ENCODE data around the gene USP47.
A peak's percentile ranks its signal among the peaks of the same experiment; 100 is the strongest.

Gene USP47

GRCh38 chr11:11967669-11968510 lies 126.1 kb downstream of the USP47 start:
- DNase-seq (ENCODE audit: low spot score) = no peak

DNA sequence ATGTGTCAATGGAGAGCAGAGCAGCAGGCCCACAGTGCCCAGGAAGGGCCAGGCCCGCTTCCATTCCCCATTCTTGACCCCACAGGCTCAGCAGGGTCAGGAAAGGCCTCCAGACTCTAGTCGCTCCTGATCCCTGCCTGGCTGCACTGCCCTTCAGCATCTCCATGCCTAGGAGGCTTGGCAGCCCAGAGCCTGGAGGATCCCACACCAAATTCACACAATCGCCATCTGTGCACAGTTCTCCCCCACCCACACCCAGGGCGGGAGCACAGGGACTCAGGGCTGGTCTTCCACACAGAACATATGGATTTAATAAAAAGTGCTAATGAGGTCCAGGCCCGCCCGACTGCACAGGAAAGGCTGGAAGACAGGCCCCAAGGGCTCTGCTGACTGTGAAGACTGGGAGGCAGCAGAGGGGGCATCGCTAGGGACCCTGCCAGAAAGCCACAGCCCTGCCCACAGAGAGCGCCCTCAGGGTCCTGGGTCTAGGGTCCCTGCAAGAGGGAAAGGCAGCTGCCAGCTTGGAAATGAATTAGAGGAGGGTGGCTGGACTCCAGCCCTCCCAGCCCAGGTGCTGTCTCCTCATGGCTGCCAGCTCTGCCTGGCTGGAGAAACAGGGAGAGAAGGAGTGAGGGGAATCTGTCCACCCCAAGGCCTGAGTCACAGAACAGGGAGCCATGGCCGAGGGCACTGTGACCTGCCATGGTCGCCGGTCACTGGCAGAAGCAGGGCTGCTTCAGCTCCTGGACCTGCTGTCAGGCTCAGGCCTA lies 126.9 kb downstream of the USP47 start:
- no peak for DNase-seq (ENCODE audit: low spot score)

GRCh38 chr11:11969380-11970215 lies 127.8 kb downstream of the USP47 start:
- DNase-seq (ENCODE audit: low spot score) = peak; percentile 37

GRCh38 chr11:11970556-11970955 lies 128.8 kb downstream of the USP47 start:
- peak; percentile 31 for DNase-seq (ENCODE audit: low spot score)

DNA sequence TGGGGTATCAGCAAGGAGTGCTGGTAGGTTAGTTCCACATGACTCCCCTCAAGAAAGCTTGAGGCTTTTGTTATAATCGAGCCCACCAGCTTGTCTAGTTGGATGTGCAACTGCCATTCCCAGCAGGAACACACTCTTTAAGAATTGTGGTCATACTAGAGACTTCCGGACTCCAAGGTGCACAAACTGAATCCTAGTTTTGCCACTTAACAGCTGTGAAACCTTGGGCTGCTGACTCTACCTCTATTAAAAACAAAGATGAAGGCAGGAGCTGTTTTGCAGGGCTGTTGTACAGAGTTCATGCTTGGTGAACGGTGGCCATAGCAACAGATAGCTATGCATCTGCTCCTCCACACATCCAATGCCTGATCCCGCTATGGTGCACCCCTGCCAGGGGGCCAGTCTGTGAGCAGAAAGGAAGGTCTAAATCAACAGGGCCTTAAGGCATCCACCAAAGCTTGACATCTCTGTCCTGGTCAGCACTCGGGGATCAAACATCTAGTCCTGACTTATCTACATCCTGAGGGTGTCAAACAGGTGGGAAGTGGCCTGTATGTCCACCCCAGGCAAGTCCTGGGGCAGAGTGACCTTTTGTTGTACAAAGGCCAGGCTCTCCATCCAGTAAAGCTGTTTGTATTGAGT lies 130.3 kb downstream of the USP47 start:
- DNase-seq (ENCODE audit: low spot score) = peak; percentile 73

DNA sequence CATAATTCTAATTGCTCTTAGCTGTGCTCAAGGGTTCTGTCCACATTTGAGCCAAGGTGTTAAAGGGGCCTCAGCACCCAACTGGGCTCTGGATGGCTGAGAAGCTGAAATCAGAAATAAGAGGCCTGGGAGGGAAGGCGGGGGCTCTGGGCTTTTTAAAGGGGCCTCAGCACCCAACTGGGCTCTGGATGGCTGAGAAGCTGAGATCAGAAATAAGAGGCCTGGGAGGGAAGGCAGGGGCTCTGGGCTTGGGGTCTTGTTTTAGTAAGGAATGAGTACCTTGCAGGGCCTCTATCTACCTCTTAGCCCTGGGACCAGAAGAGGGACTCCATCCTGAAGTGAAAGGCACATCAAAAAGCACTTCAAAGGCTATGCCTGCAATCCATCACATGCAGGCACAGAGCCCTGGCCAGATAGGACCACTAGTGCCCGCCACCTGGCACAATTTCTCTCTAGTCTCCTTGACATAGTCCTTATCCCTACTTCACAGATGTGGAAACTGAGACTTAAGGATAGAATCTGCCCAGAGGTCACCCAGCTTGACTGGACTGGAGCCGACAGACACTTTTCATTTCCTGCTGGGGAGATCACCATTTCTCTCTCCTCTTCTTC lies 131.1 kb downstream of the USP47 start:
- DNase-seq (ENCODE audit: low spot score) = peak; percentile 25

DNA sequence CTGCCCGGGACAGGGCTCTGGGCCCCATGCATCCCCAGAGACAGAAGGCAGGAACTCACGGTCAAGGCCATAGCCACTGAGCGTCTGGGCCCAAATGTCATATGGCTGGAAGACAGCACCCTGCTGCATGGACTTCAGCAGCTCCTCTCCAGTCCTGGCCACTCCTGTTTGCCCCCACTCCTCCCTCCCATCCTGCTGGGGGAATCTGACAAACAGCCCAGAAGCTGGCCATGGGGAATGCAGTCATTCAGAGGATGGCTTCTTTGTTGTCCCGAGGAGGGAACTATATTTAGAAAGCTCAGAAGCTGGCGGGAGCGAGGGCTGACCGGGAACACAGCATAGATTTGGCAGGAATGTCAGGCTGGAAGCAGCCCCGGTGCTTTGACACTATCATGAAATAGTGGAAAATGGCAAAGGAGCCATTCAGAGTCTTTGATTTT lies 131.6 kb downstream of the USP47 start:
- DNase-seq (ENCODE audit: low spot score) = peak; percentile 45

DNA sequence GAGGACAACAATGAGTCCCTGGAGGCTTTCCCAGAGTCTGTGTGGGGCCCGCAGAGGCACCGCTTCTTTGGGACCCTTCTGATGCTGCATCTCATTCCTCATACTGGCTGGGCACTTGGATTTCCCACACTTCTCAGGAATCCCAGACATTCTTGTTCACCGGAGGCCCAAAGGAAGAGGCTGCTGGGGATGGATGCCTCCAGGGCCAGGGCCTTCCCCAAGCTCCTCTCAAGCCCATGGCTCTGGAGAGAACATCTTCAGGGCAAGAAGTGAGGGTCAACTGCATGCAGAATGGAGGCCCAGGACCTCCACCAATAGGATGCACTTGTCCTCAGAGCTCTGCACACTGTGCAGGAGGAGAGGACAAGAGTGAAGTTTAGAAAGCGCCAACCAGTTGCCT lies 132.1 kb downstream of the USP47 start:
- DNase-seq (ENCODE audit: low spot score) = peak; percentile 39

- peak; percentile 34 for DNase-seq (ENCODE audit: low spot score)
Measured at GRCh38 chr11:11975201-11976092, 133.7 kb downstream of the USP47 start.

DNA sequence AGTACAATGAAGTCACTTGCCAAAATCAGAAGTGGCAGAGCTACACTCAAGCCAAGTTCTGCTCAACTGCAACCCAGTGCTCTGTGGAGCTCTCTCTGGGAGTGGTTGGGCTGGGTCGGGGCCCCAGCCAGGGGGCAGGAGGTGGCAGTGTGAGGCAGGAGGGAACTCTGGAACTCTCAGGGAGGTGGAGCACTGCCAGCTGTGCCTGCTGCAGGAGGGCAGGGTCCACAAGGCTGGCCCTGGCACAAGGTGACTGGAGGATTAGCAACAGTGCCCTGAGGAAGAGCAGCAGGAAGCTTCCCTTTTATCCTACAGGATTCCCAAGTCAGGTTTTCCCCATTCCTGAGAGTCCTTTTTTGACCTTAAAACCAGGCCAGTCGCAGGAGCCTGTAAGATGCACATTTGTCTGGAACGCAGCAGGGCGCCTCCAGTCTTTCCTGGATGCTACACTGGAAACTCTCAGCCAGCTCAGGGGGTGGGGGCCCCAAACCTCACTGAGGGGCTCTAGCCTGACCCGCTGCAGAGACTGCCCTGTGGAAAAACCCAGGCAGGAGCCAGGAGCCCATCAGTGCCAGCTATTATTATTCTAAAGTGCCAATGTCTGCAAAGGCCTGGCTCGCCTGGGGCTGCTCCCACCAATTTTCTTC lies 134.8 kb downstream of the USP47 start:
- DNase-seq (ENCODE audit: low spot score) = peak; percentile 19

DNA sequence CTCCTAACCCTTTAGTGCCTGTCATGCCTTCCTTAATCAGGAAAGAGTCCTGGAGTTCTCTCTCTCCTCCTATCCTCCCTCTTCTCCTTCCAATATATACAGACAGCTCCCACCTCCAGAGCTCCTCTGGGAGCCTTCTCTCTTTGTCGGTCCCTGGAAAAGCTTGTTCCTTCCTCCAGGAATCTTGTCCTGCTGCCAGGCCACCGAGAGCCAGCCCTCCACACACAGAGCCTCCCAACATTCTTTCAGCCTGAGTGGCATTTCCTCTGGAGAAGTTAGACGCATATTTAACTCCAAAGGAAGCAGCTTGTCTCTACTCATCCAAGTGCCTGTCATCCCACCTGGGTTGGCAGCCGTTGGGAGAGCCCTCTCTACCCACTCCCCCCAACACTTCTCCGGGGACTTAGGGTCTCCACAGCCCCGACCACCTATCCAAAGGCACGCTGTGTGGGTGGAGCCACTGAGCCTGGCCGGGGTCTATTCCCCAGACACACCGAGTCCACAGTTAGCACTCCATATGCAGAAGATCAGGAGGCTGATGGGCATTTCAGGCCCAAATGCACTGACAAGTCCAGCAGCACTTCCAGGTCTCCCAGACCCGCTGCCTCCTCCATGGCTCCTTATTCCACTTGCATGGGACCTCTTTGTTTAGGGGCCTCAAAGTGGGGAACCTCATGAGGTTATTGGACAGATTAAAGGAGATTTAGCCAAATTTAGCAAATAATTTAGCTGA lies 135.6 kb downstream of the USP47 start:
- peak; percentile 33 for DNase-seq (ENCODE audit: low spot score)

DNA sequence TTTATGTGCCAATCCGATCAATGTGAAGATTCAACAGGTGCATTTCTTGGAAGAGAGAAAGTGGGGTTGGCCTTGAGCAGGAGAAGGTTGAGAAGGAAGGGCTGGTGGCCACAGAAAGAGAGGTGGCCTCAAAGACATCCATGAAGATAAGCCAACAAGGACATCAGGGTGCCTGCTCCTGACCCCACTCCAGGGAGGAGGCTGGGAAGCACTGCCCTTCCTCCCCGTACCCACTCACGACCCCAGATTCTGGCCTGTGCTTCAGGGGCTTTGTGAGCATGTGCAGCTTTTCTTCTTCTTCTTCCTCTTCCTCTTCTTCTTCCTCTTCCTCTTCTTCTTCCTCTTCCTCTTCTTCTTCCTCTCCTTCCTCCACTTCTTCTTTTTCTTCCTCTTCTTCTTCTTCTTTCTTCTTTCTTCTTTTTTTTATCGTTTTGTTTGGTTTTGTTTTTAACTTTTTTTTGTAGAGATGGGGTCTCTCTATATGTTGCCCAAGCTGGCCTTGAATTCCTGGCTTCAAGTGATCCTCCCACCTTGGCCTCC lies 136.4 kb downstream of the USP47 start:
- peak; percentile 14 for DNase-seq (ENCODE audit: low spot score)

GRCh38 chr11:11978792-11979487 lies 137.2 kb downstream of the USP47 start:
- DNase-seq (ENCODE audit: low spot score) = peak; percentile 43

GRCh38 chr11:11979488-11980117 lies 137.8 kb downstream of the USP47 start:
- DNase-seq (ENCODE audit: low spot score) = no peak

DNA sequence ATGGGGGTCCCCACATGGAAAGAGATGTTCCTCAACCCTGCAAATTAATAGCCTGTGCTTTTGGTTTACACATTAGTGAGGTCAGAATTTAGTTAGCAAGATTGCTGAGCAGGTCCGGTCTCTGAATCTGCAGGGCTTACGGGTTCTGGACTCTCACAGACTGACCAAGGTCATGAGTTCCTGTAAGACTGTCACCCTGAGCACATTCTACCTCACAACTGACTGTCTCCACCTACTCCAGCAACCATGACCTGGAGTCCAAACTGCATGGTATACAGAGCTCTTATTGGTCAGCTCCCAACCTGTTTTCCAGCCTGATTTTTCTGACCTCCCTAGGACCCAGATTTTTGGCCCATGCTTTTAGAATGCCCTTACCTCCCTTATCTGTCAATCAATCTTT lies 138.4 kb downstream of the USP47 start:
- DNase-seq (ENCODE audit: low spot score) = no peak

- no peak for DNase-seq (ENCODE audit: low spot score)
Measured at GRCh38 chr11:11980841-11981308, 139.1 kb downstream of the USP47 start.

GRCh38 chr11:11981364-11981763 lies 139.6 kb downstream of the USP47 start:
- no peak for DNase-seq (ENCODE audit: low spot score)

DNA sequence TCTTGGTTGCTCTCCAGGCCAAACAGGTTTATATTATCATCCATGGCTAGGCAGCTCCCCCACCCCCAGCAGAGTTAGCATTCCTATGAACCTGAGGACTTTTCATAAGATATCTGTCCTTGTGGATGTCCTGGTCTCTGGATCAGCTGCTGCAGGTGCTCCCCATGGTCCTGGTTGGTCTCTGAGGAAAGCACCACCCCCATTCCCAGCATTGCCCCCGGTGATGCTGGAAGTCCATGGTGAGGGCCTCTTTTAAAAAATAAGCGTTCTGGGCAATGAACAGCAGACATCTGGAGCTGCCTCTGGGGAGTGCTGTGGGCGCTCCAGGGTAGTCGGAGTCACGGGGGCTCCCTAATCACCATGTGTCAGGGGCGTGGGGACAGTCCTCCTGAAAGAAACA lies 140.1 kb downstream of the USP47 start:
- no peak for DNase-seq (ENCODE audit: low spot score)

Data from ecto neural progenitor cell (in vitro differentiated cells).